ENCODE results near the gene LRSAM1.

The LRSAM1 gene

DNA sequence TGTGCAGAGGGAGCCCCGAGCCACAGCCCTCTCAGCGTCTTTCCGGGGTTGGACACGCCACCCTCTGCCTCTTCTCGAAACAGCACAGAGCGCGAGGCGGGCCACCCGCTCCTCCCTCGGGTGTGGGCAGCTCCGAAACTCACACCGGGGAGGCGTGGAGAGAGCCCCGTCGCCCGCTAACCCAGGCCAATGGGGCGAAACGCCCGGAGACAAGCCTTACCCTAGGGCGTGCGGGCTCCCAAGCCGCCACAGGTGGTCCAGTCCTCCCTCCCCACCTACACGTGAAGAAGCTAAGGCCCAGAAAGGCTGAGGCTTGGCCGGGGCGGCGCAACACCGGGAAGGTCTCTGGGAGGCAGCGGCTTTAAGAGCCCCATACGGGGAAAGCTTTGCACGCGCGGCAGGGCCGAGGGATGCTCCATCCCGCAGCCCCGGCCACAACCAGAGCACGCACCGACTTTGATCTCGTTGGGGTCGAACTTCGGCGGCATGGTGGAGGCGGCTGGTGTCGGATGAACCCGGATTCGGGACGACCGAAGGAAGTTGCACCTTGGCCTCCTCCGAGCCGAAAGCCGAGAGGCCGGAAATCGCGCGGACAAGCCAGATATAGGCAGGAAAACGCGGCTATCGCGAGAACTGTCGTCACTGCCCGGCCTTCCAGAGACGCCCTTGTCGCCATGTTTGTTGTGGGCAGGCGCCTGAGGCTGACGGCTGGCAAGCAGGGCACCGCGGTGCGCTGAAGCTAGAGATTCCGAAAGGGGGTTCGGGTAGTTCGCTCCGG lies at the start of gene LRSAM1, which contains the start of gene RPL12:
Gene LRSAM1 (plus strand): TSS at position 681 of the 778 bp plus-strand sequence. CDS start 3,018 bp downstream, outside the sequence.
Gene RPL12 (minus strand): TSS at position 577 of the 778 bp plus-strand sequence. CDS start 89 bp downstream, at position 488.
- peak within 1 kb of the TSS; percentile 96 for H3K4me3 ChIP-seq (ENCODE audit: low read depth, low read length)

DNA sequence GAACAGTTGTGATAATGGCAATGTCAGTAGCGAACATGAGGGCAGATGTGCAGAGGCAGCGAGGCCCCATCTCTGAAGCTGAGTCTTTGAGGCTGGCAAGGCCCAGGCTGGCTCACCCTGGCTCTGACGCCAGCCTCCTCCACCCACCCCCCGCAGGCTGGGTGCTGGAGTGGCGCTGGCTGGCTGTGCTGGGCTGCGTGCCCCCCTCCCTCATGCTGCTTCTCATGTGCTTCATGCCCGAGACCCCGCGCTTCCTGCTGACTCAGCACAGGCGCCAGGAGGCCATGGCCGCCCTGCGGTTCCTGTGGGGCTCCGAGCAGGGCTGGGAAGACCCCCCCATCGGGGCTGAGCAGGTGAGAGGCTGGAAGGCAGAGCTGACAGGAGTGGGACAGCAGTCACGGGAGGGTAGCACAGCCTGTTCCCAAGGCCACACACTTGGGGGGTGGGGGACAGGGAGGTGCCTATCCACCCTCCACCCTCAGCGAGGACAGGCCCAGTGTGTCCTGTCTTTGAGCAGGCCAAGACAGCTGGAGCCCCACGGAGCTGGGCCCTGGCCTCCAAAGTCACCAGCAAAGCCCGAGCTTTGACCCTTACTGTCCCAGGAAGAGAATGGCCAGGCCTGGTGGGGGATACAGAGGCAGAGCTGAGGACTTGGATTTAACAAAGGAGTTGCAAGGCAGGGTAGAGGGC lies 48.8 kb upstream of the LRSAM1 start:
- H3K4me3 ChIP-seq (ENCODE audit: low read depth, low read length): no peak overlapping the region

DNA sequence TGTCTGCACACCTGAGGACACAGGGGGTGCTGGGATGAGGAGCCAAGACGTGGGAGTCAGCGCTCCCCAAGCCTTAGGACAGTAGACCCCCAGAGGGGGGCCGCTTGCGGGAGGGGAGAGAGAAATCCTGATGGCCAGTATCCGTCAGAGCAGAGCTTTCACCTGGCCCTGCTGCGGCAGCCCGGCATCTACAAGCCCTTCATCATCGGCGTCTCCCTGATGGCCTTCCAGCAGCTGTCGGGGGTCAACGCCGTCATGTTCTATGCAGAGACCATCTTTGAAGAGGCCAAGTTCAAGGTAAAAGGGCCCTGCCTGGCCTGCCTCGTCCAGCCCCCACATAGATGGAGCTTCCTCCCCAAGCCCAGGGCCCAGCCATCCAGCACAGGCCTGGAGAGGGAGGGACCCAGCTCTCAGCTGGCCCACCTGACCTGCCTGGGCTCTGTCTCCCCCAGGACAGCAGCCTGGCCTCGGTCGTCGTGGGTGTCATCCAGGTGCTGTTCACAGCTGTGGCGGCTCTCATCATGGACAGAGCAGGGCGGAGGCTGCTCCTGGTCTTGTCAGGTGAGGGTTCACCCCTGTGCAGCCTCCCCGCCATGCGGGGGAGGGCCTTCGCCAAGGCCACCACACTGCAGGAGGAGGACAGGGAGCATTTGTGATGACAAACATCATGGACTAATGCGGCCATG lies 47.7 kb upstream of the LRSAM1 start:
- H3K4me3 ChIP-seq (ENCODE audit: low read depth, low read length): no peak overlapping the region

DNA sequence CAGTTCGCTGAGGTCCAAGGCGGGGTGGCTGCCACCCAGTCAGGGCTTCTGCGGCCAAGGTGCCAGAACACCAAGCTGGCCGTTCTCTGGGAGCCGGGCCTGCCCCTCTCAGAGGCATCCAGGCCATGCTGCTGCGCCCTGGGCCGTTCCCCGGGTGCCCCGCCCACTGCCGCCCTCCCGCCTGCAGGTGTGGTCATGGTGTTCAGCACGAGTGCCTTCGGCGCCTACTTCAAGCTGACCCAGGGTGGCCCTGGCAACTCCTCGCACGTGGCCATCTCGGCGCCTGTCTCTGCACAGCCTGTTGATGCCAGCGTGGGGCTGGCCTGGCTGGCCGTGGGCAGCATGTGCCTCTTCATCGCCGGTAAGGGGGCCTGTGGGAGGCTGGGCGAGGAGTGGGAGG lies 46.7 kb upstream of the LRSAM1 start:
- no peak overlapping the region for H3K4me3 ChIP-seq (ENCODE audit: low read depth, low read length)

DNA sequence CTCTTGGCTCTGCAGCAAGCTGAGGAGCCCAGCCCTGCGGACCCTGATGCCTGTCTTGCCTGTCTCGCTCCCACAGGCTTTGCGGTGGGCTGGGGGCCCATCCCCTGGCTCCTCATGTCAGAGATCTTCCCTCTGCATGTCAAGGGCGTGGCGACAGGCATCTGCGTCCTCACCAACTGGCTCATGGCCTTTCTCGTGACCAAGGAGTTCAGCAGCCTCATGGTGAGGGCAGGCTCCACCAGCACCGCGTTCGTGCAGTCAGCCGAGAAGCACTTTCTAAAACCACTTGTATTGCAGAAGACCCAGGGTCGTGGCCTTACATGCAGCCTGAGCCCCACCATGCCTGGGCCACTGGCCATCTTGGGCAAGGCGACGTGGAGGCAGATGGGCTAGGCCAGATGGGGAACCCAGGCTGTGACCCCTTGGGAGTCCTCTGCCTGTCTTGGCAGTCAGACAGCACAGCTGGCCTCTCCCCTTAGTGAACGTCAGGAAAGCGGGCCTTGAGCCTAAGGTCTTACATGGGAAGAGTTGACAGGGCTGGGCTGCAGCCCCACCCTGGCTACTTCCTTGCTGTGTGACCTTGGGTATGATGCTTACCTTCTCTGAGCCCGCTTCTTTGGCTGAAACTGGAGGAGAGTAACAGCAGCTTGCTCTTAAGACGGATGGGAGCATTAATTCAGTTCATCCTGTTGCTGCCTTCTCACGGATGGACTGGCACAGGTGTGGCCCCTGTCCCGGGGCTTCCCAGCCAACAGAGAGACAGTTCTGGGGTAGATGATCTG lies 45.8 kb upstream of the LRSAM1 start:
- H3K4me3 ChIP-seq (ENCODE audit: low read depth, low read length): no peak overlapping the region

DNA sequence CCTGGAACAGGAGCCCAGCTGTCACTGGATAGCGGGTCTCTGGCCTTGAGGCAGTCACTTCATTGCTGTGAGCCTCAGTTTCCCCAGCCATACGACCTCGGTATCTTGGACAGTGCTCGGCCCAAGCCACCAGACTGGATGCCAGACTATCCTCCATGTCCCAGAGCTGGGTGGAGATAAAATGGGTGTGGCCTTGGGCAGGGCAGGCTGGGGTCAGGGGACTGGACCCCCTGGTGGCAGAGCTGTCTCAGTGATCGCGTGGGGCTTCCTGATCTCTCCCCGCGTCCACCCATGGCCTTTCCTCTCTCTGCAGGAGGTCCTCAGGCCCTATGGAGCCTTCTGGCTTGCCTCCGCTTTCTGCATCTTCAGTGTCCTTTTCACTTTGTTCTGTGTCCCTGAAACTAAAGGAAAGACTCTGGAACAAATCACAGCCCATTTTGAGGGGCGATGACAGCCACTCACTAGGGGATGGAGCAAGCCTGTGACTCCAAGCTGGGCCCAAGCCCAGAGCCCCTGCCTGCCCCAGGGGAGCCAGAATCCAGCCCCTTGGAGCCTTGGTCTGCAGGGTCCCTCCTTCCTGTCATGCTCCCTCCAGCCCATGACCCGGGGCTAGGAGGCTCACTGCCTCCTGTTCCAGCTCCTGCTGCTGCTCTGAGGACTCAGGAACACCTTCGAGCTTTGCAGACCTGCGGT lies 44.4 kb upstream of the LRSAM1 start:
- no peak overlapping the region for H3K4me3 ChIP-seq (ENCODE audit: low read depth, low read length)

DNA sequence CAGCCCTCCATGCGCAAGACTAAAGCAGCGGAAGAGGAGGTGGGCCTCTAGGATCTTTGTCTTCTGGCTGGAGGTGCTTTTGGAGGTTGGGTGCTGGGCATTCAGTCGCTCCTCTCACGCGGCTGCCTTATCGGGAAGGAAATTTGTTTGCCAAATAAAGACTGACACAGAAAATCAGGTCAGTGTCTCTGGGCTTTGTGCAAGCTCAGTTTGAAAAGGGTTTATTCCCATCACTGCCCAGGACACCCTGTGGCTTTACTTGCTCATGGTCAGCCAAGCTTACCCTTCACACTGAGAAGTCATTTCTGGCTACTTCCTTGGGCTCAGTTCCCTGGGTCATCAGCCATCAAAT lies 43.8 kb upstream of the LRSAM1 start:
- no peak overlapping the region for H3K4me3 ChIP-seq (ENCODE audit: low read depth, low read length)

DNA sequence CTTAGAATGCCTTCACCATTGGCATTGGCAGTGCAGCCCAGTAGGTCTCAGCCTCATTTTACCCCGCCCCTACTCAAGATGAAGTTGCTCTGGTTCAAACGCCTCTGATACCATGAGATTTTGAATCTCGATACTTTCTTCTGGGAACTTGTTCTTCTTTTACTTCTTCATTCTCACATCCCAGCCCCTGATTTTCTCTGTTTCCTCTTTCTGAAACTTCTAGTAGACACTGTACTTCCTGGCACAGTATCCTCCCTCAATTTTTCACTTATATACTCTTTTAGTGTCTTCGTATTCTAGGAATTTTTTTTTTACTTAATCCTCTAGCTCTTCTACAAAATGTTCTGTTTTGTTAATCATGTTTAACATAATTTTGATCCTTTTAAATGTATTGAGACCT lies 40.2 kb upstream of the LRSAM1 start:
- H3K4me3 ChIP-seq (ENCODE audit: low read depth, low read length): no peak overlapping the region

DNA sequence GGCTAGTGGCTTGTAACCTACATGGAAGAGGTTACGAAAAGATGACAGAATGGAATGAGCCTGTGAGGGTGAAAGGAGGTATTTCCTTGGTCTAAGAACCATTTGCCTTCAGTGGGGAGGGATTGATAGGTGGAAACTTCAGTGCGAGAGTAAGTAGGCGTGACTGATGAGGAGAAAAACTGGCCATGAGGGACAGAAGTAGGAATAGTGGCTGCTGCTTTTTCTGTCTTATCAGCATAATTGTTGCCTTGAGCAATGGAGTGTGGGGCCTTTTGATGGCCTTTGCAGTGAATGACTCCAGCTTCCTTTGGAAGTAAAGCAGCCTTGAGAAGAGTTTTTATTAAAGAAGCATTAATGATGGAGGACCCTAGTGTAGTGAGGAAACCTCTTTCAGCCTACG lies 36.2 kb upstream of the LRSAM1 start:
- H3K4me3 ChIP-seq (ENCODE audit: low read depth, low read length): no peak overlapping the region

DNA sequence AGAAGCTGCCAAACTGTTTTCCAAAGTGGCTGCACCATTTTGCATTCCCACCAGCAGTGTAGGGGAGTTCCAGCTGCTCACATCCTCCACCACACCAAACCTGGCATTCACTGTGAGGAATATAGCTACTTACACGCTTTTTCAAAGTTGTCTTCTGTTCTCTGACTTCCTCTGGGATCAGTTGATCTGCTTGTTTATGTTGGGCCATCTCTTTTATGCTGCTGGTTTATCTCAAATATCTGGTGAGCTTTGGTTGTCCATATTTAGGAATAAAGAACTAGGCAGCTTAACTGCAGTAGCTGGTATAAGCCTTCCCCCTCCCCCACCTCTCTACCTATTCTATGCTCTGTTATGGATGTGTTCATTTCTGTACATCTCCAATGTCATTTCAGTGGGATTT lies 35.7 kb upstream of the LRSAM1 start:
- H3K4me3 ChIP-seq (ENCODE audit: low read depth, low read length): no peak overlapping the region

DNA sequence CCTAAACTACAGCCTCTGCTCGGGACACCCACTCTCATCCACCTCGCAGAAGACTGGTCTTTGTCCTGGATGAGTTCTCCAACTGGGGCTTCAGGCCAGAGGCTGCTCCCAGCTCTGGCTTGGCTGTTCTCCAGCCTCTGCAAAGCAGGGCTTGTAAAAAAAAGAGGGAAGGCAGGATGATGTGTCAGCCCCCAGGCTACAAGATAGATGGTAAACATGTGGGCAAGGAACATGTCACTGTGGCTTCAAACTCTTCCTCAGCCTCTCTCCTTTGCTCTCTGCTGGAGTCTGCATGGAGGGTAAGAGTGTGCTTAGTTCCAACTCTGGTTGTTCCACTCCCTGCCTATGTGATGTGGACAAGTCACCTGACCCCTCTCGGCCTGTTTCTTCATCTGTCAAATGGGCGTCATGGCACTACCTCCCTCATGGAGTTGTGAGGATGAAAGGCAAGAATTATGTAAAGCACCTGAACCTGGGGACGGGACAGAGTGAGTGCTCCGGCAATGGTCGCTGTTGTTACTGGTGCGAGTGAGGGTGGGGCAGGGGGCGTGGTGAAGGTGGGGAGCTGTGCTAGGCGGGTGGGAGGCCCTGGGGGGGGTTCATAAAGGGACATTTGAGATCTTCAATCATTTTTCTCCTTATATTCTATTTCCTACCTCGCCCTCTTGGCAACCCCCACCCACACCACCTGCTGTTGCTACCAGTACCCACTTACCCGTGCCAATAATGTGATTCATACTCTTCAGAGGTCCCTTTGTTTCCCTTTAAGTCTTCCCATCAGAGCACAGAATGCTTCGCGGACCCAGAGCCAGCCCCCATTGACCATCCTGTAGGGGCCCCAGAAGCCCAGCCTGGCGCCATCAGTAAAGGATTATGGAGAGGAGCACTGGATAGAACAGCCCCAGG lies 33.9 kb upstream of the LRSAM1 start:
- H3K4me3 ChIP-seq (ENCODE audit: low read depth, low read length): no peak overlapping the region

DNA sequence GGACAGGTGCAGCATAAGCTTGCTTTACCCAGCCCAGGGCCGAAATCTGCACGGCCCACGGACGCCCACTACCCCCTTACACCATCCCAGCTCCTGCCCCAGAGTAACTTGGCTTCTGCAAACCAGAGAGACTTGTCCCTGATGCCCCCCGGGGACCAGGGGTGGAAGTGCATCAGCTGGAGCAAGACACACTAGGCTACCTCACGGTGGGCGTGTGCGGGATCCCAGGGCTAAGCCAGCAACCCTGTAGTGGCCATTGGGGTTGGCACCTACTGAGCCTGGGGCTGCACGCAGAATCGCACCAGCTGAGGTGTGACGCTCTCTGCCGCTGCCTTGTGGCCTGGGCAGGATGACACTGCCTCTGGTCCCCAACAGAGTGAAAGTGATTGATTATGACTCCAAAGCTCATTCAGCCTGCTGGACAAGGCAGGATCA lies 33.3 kb upstream of the LRSAM1 start:
- H3K4me3 ChIP-seq (ENCODE audit: low read depth, low read length): no peak overlapping the region

DNA sequence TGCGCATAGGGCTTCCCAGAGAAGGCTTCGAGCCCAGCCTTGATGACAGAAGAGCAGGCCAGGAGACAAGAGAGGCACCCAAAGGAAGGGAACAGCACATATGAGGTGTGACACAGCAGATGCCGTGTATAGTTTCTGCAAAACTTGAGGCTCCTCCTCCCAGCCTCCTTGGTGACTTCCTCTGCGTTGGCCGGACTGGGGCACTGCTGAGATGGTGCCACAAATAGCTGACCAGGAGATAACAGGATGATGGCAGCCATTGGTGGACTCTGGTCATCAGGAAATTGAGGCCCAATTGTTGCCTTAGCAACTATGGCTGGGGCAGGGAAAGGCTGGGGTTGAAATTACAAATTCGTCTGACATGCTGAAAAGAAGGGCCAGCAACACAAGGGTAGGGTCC lies 32.0 kb upstream of the LRSAM1 start:
- no peak overlapping the region for H3K4me3 ChIP-seq (ENCODE audit: low read depth, low read length)

DNA sequence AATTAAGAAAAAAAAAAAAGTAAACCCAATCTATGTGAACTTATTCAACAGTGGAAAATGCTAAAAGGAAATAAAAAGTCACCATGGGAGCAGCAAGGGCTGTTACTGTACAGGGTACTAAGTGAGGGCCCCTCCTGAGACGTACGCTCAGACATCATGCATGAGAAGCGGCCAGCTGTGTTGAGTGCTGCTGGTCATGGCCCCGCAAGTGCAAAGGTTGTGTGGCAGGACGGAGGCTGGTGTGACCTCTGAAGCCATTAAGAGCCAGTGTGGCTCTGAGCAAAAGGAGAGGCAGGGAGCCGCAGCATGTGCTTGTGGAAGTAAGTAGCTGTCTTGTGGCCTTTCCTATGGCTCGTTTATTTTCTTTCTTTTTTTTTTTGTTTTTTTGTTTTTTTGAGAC lies 30.3 kb upstream of the LRSAM1 start:
- no peak overlapping the region for H3K4me3 ChIP-seq (ENCODE audit: low read depth, low read length)

DNA sequence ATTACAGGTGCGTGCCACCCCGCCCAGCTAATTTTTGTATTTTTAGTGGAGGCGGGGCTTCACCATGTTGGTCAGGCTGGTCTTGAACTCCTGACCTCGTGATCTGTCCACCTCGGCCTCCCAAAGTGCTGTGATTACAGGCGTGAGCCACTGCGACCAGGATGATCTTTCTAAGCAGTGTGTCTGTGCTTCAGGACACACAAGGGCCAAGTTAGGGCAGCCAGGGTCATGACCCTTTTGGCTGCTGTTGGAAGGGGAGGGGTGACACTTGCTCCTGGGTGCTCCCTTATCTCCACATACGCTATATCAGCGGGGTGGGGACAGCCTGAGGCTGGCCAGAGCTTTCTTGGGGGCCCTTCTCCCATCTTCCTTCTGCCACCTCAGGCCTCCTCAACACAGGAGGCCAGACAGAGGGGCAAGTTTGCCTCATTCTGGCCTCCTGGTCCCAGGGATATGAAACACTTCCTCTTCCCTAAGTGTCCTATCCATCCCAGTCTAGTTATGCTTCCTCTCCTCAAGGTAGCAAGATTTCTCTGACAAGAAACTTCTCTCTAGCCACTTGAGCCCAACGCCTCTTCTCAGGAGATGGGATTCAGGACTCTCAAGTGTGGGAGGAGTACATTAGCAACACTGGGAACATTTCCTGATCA lies 29.1 kb upstream of the LRSAM1 start:
- no peak overlapping the region for H3K4me3 ChIP-seq (ENCODE audit: low read depth, low read length)

DNA sequence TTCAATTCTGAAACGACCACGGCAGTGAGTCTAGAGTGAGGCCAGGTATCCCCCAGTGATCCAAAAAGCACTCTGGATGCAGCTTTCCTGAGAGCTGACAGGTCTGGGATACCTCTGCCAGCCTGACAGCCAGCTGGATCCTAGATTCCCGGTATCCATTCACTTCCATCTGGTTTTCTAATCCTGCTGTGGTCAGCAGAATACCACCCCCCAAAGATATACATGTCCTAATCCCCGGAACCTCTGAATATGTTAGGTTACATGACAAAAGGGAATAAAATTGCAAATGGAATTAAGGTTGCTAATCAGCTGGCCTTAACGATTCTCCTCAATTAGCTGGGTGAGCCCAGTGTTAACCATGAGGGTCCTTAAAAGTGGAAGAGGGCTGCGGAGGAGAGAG lies 28.5 kb upstream of the LRSAM1 start:
- H3K4me3 ChIP-seq (ENCODE audit: low read depth, low read length): peak overlapping the region; percentile 61

DNA sequence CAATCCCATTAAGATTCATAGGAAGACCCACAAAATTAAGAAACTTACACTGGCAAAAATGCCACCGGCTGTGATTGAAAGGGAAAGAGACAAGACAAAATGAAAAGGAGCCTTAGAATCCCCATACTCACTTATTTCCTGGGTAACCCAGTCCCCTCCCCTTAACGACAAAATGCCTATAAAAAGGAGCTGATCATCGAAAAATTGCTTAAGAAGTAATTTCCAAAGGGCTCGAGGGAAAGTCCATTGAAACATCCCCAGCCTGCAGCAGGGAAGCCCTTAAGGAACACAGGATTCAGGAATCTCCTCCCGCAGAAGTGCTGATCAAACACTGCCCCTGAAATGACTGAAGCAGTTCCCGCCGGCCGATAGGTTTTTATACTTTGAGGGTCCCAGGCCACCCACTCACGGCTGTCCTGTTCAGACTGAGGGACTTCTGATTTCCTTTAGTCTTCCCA lies 27.8 kb upstream of the LRSAM1 start:
- peak overlapping the region; percentile 61 for H3K4me3 ChIP-seq (ENCODE audit: low read depth, low read length)

DNA sequence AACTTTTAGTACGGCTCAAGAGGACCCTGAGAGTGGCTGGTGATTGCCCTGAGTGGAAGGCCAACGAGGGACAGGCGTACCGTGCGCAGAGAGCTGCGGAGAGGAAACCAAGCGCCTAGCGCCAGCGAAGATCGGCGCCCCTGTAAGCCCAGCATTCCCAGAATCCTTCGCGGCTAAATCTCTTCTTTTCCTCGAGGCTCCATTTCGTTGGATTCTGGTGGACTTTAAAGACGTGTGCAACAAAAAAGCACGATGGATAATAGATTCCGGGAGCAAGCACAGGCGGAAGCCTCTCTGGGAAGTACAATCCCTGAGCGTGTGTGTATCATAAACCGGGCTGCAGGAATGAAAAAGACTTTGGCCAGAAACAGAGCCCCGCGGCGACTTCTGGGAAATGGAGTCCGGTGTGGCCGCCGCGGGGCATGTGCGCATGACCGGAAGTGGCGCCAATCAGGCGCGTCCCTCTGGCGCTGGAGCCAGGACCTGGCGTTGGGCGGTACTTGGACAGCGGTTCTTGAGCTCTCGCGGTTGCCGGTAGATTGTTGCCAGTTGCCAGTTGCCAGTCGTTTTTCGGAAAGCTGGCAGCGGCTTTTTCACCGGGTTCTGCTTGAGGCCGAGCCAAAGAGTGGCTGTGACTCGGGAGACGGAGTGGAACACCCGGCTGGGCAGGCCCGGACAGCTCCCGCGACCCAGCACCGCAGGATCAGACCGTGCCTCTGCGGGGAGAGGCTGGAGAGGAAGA lies 27.2 kb upstream of the LRSAM1 start, which contains the start of gene ZNF79:
Gene ZNF79 (plus strand): TSS at position 449 of the 742 bp plus-strand sequence. CDS start 406 bp downstream, outside the sequence.
- H3K4me3 ChIP-seq (ENCODE audit: low read depth, low read length): peak within 1 kb of the TSS; percentile 61

Data from iPS-11a (cell line).